HG03175 (cell line): ENCODE results near the gene LSG1.
"Not testable (repeated sequence)": the region's sequence is repeated elsewhere in the genome, so short reads cannot be mapped to it uniquely, and the experiment has no call there.

ENCODE experiments used
- ATAC-seq: cut with Tn5 transposase; IDR thresholded peaks from one replicate; pipeline ENCODE4 v1.9.1; 2021; ENCODE audit warnings: mild to moderate bottlenecking, moderate library complexity; ENCODE audit not compliant: unreplicated experiment

The LSG1 gene

GRCh38 chr3:194658477-194659242, 13.3 kb downstream of the LSG1 start:
- ATAC-seq, result no peak

- no peak for ATAC-seq
These were observed 14.6 kb downstream of the LSG1 start for GRCh38 chr3:194657439-194657838.

- peak; percentile 85 for ATAC-seq
These were observed 17.5 kb downstream of the LSG1 start for GRCh38 chr3:194654443-194654842.

- no peak for ATAC-seq
These were observed 24.2 kb downstream of the LSG1 start for GRCh38 chr3:194647747-194648146.

GRCh38 chr3:194642769-194643168, 29.2 kb downstream of the LSG1 start:
- no peak for ATAC-seq

- ATAC-seq, result no peak
These were observed 31.2 kb downstream of the LSG1 start for GRCh38 chr3:194640829-194641228.

- ATAC-seq, result no peak
These were observed 32.9 kb downstream of the LSG1 start for GRCh38 chr3:194638991-194639605.

GRCh38 chr3:194637541-194638400, 34.2 kb downstream of the LSG1 start:
- no peak for ATAC-seq

GRCh38 chr3:194637066-194637465, 34.9 kb downstream of the LSG1 start:
- no peak for ATAC-seq

GRCh38 chr3:194633349-194634004, 38.5 kb downstream of the LSG1 start, which contains the start of gene TMEM44:
TMEM44 (minus strand) TSS chr3:194633419; CDS start chr3:194633215, 204 bp downstream.
- ATAC-seq, result peak; percentile 69

- ATAC-seq, result peak; percentile 50
These were observed 39.1 kb downstream of the LSG1 start for GRCh38 chr3:194632809-194633348.

GRCh38 chr3:194632226-194632808, 39.7 kb downstream of the LSG1 start:
- ATAC-seq, result no peak

- no peak for ATAC-seq
These were observed 40.3 kb downstream of the LSG1 start for GRCh38 chr3:194631696-194632095.

- not testable (repeated sequence) for ATAC-seq
These were observed 41.3 kb downstream of the LSG1 start for GRCh38 chr3:194630681-194631080.

- no peak for ATAC-seq
These were observed 47.0 kb downstream of the LSG1 start for GRCh38 chr3:194624956-194625355.

GRCh38 chr3:194623449-194624290, 48.3 kb downstream of the LSG1 start:
- no peak for ATAC-seq

GRCh38 chr3:194622621-194623340, 49.2 kb downstream of the LSG1 start:
- ATAC-seq, result no peak

GRCh38 chr3:194621947-194622346, 50.0 kb downstream of the LSG1 start:
- ATAC-seq, result no peak

- ATAC-seq, result no peak
These were observed 51.8 kb downstream of the LSG1 start for GRCh38 chr3:194620196-194620595.
